IMR-90 (cell line): ENCODE results near the gene TRIM41.

ENCODE experiments used
- CTCF ChIP-seq: conservative IDR thresholded peaks from 2 replicates; pipeline ENCODE4 v1.5.1; 2012; ENCODE audit warnings: mild to moderate bottlenecking, low read depth, low read length, improper control_type of control experiment
- NFE2L2 ChIP-seq: fragments of 150-350 bp; IDR thresholded peaks from 2 replicates; pipeline ENCODE4 v1.6.1; 2016; ENCODE audit warnings: low read depth, mild to moderate bottlenecking, low read length
- POLR2A ChIP-seq: IDR thresholded peaks from 2 replicates; pipeline ENCODE4 v1.6.1; 2012; ENCODE audit warnings: mild to moderate bottlenecking, low read depth, low read length
- RCOR1 ChIP-seq: IDR thresholded peaks from 2 replicates; pipeline ENCODE4 v1.6.1; 2012; ENCODE audit warnings: mild to moderate bottlenecking, low read length, improper control_type of control experiment; ENCODE audit not compliant: insufficient replicate concordance

- no peak for TF ChIP-seq CTCF
- TF ChIP-seq POLR2A = peak; percentile 78
- no peak for TF ChIP-seq RCOR1
- no peak for TF ChIP-seq NFE2L2
These were observed 23.4 kb downstream of the TRIM41 start for GRCh38 chr5:181246276-181247049.
